ENCODE measurements around the gene FMO1.

GRCh38 chr1:171213559-171214454 lies 34.5 kb upstream of the FMO1 start:
- no peak for TF ChIP-seq POLR2AphosphoS5 (IDR thresholded peaks at IDR 0.05; ENCODE audit: low read depth, low read length)
- no peak for TF ChIP-seq REST (IDR thresholded peaks at IDR 0.05; ENCODE audit: insufficient read depth in 1 of 2, low read depth in 2 of 2, low read length in 2 of 2)
- no peak for TF ChIP-seq SIN3A (IDR thresholded peaks at IDR 0.05; ENCODE audit: borderline replicate concordance, insufficient read depth, low read length)
- no peak for TF ChIP-seq TAF1 (IDR thresholded peaks at IDR 0.05; ENCODE audit: borderline replicate concordance, insufficient read depth, low read length)
- TF ChIP-seq FOXP2 (optimal IDR thresholded peaks at IDR 0.05; ENCODE audit: borderline replicate concordance, extremely low read depth, extremely low read length, insufficient read depth) = no peak

All from PFSK-1 (cell line).